Left hindlimb (tissue), 1 donor: ENCODE measurements around the gene CFAP65.

Source experiments
- DNase-seq: peaks from one replicate; pipeline ENCODE4 v3.0.0-alpha.2; 2018

CFAP65 gene

GRCh38 chr2:219041252-219041651 is at the start of gene CFAP65:
TSS of gene CFAP65 (minus strand) at chr2:219041516. CDS start at chr2:219039048, 2,468 bp downstream.
- DNase-seq: no peak

GRCh38 chr2:219090436-219091299 is 49.4 kb upstream of the CFAP65 start:
- DNase-seq: no peak

GRCh38 chr2:219089330-219089729 is 48.0 kb upstream of the CFAP65 start:
- no peak for DNase-seq

- DNase-seq: no peak
These were observed 46.5 kb upstream of the CFAP65 start for GRCh38 chr2:219087848-219088247.

- no peak for DNase-seq
These were observed 46.0 kb upstream of the CFAP65 start for GRCh38 chr2:219087361-219087760.

- no peak for DNase-seq
These were observed 44.9 kb upstream of the CFAP65 start for GRCh38 chr2:219086196-219086595.

- DNase-seq: no peak
These were observed 43.5 kb upstream of the CFAP65 start for GRCh38 chr2:219084791-219085190.

- DNase-seq: no peak
These were observed 41.1 kb upstream of the CFAP65 start for GRCh38 chr2:219082332-219082958.

- no peak for DNase-seq
These were observed 40.5 kb upstream of the CFAP65 start for GRCh38 chr2:219081701-219082331.

GRCh38 chr2:219081096-219081495 is 39.8 kb upstream of the CFAP65 start:
- no peak for DNase-seq

- DNase-seq: no peak
These were observed 38.1 kb upstream of the CFAP65 start for GRCh38 chr2:219079417-219079816.

GRCh38 chr2:219078951-219079350 is 37.6 kb upstream of the CFAP65 start:
- DNase-seq: no peak

GRCh38 chr2:219078126-219078525 is 36.8 kb upstream of the CFAP65 start:
- no peak for DNase-seq

GRCh38 chr2:219076253-219076652 is 34.9 kb upstream of the CFAP65 start:
- DNase-seq: no peak

GRCh38 chr2:219073413-219074129 is 32.3 kb upstream of the CFAP65 start:
- DNase-seq: peak; percentile 50

GRCh38 chr2:219072741-219073250 is 31.5 kb upstream of the CFAP65 start:
- no peak for DNase-seq

GRCh38 chr2:219071131-219071816 is 30.0 kb upstream of the CFAP65 start:
- no peak for DNase-seq

GRCh38 chr2:219065484-219065883 is 24.2 kb upstream of the CFAP65 start:
- DNase-seq: no peak

GRCh38 chr2:219062081-219062480 is 20.8 kb upstream of the CFAP65 start:
- DNase-seq: no peak

- DNase-seq: no peak
These were observed 19.8 kb upstream of the CFAP65 start, which contains the start of gene IHH for GRCh38 chr2:219060821-219061791. TSS of gene IHH (minus strand) at chr2:219060921. CDS start at chr2:219060467, 454 bp downstream.
